ENCODE results near the gene AHNAK2. TPM values are rescaled to one million over a fixed set of nuclear protein-coding genes. Genes with fewer than 3 reads are reported as not detected.
A peak's percentile ranks its signal among the peaks of the same experiment; 100 is the strongest.

Gene AHNAK2
- total and polyA plus RNA-seq, 2 donors (not counting 1 experiment from before 2014, with no cell fraction given) = not detected

DNA sequence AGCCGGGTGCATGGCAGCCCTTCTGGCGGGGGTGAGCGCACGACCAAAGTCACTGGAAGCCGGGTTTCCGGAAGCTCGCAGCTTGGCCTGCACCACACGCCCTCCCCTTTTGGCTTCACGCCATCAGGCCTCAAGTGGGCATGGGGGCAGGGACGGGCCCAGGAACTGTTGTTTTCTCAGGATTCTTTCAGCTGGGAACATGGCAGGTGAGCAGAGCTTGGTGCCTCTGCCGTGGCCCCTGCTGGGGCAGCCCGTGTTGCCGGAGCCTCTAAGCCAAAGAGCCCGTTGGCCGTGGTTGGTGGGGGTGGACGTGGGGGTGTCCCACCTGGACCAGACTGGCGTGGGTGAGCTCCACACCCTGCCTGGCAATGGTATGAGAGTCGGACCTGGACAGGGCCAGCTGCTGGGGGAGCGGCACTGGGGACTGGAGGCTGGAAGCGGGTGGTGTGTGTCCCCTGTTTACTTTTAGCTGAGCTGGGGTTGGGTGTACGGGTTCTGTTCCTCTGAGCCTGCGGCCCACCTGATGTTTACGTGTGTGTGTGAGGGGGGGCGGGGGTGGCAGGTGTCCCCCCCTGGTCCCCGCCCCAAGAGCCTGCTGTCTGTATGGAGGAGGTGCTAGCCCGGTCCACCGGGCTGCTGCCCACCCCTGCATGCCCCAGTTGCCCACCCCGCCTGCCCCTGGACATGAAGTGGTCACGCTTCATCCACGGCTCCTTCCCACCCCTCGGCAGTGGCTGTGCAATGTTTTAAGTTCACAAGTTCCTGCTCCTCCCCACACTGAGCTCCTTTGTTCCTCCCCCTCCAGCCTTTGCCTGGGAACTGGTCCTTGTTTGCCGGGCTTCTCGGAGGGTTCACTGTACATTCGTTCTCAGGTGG is 82.2 kb downstream of the AHNAK2 start:
- ATAC-seq (ENCODE audit: low read depth) (no peak), DNase-seq (peak; percentile 18)
- POLR2A ChIA-PET = interaction anchor here (1.2 kb wide), 1 partner anchor 32 kb away, joined by 3 read pairs; no protein-coding TSS in a partner anchor
- Histone ChIP-seq H3K9me3 (ENCODE audit: control extremely low read depth in 1 of 3, control insufficient read depth in 2 of 3, insufficient read depth in 1 of 3, low read length in 2 of 3) (no peaks in the 10 kb centered on the region), H4K20me1 (ENCODE audit: control insufficient read depth, insufficient read depth, low read length, poor library complexity, severe bottlenecking) (no peaks in the 10 kb centered on the region), H2AFZ (ENCODE audit: insufficient read depth, low read depth, low read length, poor library complexity, severe bottlenecking) (no peak overlapping the region), H3K9ac (ENCODE audit: low read length) (no peak overlapping the region), H3K79me2 (ENCODE audit: control insufficient read depth, insufficient read depth, low read length) (no peaks in the 10 kb centered on the region), H3K4me3 (ENCODE audit: control extremely low read depth in 1 of 5, extremely low read depth in 1 of 5, insufficient read depth in 1 of 5, low read depth in 2 of 5, low read length in 4 of 5) (no peak overlapping the region), H3K27me3 (replicated peaks in 1 of 4; ENCODE audit: control extremely low read depth in 1 of 4, control insufficient read depth in 3 of 4, insufficient read depth in 4 of 4, low read length in 3 of 4) (peaks cover 0 to 4% (median 0%) of the 10 kb centered on the region in 4 experiments), H3K4me2 (replicated peaks; ENCODE audit: low read depth, low read length, poor library complexity, severe bottlenecking) (no peak overlapping the region), H3K36me3 (replicated peaks in 1 of 2; ENCODE audit: control extremely low read depth in 1 of 2, control insufficient read depth in 1 of 2, extremely low read depth in 1 of 2, insufficient read depth in 2 of 2, low read length in 1 of 2) (no peaks in the 10 kb centered on the region), H3K27ac (ENCODE audit: low read length in 2 of 2) (no peak overlapping the region), H3K4me1 (ENCODE audit: control insufficient read depth in 2 of 2, insufficient read depth in 2 of 2, low read length in 2 of 2) (peaks cover 0 to 5% of the 10 kb centered on the region in 2 donors)
- TF ChIP-seq, protein P1, sequence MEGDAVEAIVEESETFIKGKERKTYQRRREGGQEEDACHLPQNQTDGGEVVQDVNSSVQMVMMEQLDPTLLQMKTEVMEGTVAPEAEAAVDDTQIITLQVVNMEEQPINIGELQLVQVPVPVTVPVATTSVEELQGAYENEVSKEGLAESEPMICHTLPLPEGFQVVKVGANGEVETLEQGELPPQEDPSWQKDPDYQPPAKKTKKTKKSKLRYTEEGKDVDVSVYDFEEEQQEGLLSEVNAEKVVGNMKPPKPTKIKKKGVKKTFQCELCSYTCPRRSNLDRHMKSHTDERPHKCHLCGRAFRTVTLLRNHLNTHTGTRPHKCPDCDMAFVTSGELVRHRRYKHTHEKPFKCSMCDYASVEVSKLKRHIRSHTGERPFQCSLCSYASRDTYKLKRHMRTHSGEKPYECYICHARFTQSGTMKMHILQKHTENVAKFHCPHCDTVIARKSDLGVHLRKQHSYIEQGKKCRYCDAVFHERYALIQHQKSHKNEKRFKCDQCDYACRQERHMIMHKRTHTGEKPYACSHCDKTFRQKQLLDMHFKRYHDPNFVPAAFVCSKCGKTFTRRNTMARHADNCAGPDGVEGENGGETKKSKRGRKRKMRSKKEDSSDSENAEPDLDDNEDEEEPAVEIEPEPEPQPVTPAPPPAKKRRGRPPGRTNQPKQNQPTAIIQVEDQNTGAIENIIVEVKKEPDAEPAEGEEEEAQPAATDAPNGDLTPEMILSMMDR (IDR thresholded peaks at IDR 0.05) = no peak
- TF ChIP-seq EZH2 (IDR thresholded peaks at IDR 0.05; ENCODE audit: borderline replicate concordance, insufficient read depth, low read depth, low read length, poor library complexity, severe bottlenecking) = no peak
- intact Hi-C loops (cut with micrococcal nuclease) = loop anchor here (1.0 to 2.0 kb wide), 4 partner anchors 30 to 191 kb away; no protein-coding TSS in a partner anchor
- Mint-ChIP-seq H3K9me3 (ENCODE audit: insufficient read depth) (no peaks in the 10 kb centered on the region), H3K27ac (no peak overlapping the region), H3K4me1 (peaks cover 4% of the 10 kb centered on the region), H3K4me3 (no peak overlapping the region), H3K27me3 (peaks cover 5% of the 10 kb centered on the region)
- WGBS (ENCODE audit: insufficient coverage) = 84% methylated on average over 27 of the region's 34 CpGs
- CTCF ChIA-PET = interaction anchor here (0.6 to 4.1 kb wide), 13 partner anchors 12 to 781 kb away, joined by 3 to 34 read pairs (median 4); no protein-coding TSS in a partner anchor
